Caki2 (cell line): ENCODE results near the gene G6PC1. TPM values are rescaled to one million over a fixed set of nuclear protein-coding genes. Genes with fewer than 3 reads are reported as not detected.
"Not testable (repeated sequence)": the region's sequence is repeated elsewhere in the genome, so short reads cannot be mapped to it uniquely, and the experiment has no call there.

Experiments used
- DNase-seq: peaks from one replicate; pipeline ENCODE4 v3.0.0-alpha.2; 2015; ENCODE audit warnings: low read depth
- in situ Hi-C: cut with HindIII; loops from 2 replicates; pipeline ENCODE4 v1.10.0; 2016; ENCODE audit warnings: low sequenced_read_pairs, low pct_unique_long_range_greater_than_20kb, mixed read lengths
- total RNA-seq: library from RNA; depleted of rRNA; stranded (reverse); fragments of >200 nt; shearing (Covaris generic); gene quantifications from 2 replicates; pipeline ENCODE4 v1.2.3, GENCODE V29; 2014; ENCODE audit warnings: low replicate concordance

G6PC1 gene
- total RNA-seq, 1 experiment from 2014 or later = not detected

DNA sequence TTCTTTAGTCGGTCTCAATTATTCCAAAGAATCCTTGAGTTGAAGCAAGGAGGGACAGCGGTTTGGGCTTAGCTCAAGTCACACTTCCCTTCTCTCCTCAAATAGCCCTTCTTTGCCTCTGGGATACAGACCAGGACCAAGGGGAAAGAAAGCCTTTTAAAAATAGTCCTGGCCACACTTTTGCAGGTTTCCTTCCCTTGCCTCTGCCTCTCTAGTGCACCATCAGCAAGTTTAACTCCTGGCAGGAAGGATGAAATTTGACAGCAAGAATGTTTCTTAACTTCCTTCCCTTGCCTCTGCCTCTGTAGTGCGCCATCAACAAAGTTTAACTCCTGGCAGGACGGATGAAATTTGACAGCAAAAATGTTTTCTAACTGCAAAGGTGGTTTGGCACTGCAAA is 7.2 kb upstream of the G6PC1 start:
- in situ Hi-C loops = no loop called here
- no peak for DNase-seq

DNA sequence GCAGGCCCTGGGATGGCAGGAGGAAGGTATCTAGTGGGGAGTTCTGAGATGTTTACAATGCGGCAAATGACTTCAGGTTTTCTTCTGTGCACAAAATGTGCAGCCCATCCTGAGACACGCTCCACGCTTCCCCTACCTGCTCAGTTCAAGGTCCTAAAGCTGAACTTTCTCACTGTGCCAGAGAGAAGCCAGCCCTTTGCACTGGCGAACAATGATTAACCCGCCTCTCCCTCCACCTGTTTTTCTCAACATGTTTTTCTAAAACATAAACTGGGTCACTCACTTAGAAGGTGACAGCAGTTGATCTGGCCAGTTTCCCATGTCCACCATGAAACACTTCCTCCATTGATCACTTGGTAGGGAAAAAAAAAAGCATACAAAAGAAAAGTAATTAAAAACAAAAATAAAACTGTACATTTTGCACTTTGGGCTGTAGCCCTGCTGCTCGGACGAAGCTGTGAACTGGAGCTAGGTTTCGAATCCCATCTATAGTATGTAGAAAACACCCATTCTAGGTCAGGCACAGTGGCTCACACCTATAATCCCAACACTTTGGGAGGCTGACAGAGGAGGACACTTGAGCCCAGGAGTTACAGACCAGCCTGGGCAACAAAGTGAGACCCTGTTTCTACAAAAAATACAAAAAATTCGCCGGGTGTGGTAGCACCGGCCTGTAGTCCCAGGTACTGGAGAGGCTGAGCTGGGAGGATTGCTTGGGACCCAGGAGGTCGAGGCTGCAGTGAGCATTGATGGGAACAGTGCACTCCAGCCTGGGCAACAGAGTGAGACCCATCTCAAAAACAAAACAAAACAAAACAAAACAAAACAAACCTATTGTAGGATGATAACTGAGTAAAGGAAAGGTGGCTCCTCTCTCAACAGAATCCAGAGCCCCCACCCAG is 6.1 kb upstream of the G6PC1 start:
- in situ Hi-C loops = no loop called here
- DNase-seq = peak; percentile 62

DNA sequence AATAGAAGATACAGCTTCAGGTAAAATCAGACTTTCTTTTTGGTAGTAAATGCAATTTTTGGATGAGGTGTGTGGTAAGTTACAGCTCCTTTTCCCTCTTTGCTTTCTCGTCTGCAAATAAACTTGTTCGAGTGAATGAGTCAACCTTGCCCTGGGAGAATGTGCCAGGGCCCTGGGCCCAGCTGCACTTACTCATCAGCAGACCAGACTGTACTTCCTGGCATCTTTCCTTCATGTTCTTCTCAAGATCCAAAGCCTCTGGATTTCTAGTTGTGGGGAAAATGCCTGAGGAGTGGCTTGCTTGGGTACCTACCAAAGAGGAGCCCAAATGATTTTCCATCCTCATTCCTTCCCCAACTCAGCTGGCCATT is 5.4 kb upstream of the G6PC1 start:
- DNase-seq = peak; percentile 61
- in situ Hi-C loops = no loop called here

DNA sequence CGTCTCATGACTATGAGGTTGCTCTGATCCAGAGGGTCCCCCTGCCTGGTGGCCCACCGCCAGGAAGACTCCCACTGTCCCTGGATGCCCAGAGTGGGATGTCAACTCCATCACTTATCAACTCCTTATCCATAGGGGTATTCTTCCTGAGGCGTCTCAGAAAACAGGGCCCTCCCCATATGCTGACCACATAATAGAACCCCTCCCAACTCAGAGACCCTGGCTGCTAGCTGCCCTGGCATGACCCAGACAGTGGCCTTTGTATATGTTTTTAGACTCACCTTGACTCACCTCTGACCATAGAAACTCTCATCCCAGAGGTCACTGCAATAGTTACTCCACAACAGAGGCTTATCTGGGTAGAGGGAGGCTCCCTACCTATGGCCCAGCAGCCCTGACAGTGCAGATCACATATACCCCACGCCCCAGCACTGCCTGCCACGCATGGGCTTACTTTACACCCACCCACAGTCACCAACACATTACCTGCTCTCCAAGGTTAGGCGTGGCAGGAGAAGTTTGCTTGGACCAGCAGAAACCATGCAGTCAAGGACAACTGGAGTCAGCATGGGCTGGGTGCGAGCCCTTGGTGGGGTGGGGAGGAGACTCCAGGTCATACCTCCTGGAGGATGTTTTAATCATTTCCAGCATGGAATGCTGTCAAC is 2.3 kb upstream of the G6PC1 start:
- no peak for DNase-seq
- in situ Hi-C loops = no loop called here

DNA sequence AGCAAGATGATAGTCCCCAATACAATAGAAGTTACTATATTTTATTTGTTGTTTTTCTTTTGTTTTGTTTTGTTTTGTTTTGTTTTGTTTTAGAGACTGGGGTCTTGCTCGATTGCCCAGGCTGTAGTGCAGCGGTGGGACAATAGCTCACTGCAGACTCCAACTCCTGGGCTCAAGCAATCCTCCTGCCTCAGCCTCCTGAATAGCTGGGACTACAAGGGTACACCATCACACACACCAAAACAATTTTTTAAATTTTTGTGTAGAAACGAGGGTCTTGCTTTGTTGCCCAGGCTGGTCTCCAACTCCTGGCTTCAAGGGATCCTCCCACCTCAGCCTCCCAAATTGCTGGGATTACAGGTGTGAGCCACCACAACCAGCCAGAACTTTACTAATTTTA is 618 bp upstream of the G6PC1 start:
- in situ Hi-C loops = not testable (repeated sequence)

DNA sequence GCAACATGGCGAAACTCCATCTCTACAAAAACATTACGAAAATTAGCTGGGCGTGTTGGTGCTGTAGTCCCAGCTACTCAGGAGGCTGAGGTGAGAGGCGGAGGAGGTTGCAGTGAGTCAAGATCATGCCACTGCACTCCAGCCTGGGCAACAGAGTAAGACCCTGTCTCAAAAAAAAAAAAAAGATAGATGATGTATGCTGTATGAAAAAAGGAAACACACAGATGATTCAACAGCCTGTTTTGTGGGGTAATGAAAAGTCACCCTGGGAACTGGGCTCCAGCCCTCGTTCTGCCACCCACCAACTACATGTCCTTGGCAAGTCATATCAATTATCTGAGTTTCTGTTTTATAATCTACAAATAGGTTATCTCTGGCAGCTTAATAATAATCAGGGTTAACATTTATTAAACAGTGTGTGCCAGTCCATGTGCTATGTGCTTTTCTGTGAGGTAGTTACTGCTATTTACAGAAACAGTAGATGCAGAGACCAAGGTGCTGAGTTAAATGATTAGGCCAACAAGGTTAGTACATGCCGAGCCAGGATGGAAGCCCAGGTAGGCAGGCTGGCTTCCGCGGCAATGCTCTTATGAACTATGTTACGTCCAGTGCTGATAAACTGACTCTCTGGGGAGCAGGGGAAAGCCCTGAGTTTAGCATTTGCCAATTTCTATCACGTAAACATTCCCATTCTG is 1.1 kb downstream of the G6PC1 start:
- DNase-seq = no peak
- in situ Hi-C loops = no loop called here

More for the DNA sequence above, 618 bp upstream of the G6PC1 start:
- DNase-seq = not testable (repeated sequence)

DNA sequence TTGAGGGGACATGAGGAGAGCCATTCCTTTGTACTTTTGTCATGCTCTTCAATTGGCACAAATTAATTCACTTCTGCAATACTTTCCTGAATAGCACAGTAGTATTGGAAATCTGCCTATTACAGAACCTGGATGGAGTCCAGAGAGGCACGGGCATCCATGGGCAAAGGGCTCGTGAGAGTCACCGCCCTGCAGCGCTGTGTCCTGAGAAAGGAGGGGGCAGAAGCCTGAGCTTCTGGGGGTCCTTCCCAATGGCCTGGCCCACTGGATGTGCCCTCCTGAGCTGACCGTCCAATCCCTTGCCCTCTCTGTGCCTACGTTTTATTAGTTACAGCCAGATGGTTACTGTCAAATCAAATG is 3.5 kb downstream of the G6PC1 start:
- in situ Hi-C loops = no loop called here
- no peak for DNase-seq

DNA sequence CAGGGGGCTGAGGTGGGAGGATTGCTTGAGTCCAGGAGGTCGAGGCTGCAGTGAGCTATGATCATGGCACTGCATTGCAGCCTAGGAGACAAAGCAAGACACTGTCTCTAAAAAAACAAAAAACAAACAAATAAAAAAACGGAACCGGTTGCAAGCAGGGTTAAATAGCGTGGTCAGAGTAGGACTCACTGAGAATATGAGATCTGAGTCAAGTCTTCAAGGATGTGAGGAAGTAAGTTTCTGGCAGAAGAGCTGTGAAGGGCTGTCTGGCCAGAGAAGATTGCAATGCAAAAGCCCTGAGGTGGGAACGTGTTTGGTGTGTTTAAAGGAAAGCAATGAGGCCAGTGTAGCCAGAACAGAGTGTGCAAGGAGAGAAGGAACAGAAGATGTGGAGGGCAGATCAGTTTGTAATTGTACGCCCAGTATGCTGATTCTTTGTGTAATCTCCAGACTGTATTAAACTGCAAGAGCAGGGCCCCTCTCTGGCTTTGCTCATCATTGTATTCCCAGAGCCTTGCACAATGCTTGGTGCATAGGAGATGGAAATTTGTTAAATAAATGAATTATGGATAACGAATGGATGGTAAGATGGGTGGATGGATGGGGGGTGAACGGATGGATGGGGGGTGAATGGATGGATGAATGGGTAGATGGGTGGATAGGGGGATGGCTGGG is 6.3 kb downstream of the G6PC1 start:
- in situ Hi-C loops = no loop called here
- DNase-seq = no peak

DNA sequence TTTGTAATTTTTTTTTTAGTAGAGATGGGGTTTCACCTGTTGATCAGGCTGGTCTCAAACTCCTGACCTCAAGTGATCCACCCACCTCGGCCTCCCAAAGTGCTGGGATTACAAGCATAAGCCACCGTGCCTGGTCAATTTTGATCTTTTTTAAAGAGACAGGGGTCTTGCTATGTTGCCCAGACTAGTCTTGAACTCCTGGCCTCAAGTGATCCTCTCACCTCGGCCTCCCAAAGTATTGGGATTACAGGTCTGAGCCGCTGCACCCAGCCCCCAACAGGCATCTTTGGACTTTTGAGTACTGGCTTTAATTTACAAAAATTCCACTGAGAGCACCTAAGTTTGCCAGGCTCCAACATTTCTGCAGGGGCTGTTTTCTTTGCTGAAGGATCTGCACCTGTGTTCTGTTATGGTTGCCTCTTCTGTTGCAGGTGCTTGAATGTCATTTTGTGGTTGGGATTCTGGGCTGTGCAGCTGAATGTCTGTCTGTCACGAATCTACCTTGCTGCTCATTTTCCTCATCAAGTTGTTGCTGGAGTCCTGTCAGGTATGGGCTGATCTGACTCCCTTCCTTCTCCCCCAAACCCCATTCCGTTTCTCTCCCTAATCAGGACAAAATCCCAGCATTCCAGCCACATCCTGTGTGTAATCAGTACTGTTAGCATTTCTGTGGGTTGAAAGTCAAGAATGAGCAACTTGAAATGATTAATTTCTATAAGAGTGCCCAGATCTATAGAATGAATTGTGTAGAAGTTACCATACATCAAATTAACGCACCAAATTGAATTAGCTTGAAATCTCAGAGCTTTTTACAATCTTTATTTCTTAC is 8.5 kb downstream of the G6PC1 start:
- DNase-seq = no peak
- in situ Hi-C loops = no loop called here

DNA sequence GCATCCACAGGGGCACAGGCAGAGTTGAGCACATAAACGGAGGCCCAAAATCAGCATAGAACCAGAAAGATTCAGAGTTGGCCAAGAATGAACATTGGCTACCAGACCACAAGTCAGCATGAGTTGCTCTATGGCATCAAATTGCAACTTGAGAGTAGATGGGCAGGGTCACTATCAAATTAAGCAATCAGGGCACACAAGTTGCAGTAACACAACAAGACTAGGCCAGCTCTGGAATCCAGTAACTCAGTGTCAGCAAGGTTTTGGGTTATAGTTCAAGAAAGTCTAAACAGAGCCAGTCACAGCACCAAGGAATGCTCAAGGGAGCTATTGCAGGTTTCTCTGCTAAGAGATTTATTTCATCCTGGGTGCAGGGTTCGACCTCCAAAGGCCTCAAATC is 12.9 kb downstream of the G6PC1 start:
- in situ Hi-C loops = no loop called here
- DNase-seq = no peak

DNA sequence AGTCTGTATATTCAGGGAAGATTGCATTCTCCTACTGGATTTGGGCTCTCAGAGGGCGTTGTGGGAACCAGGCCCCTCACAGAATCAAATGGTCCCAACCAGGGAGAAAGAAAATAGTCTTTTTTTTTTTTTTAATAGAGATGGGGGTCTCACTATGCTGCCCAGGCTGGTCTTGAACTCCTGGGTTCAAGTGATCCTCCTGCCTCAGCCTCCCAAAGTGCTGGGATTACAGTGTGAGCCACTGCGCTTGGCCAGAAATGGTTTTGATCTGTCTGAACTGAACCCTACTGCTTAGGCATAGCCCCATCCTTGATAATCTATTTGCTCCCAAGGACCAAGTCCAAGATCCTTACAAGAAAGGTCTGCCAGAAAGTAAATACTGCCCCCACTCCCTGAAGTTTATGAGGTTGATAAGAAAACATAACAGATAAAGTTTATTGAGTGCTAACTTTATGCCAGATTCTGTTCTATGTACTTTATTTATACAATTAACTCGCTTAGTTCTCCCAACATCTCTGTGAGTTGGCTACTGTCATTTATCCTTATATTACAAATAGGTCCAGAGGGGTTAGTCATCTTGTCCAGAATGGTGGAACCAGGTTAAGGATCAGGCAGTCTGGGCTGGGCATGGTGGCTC is 13.5 kb downstream of the G6PC1 start:
- in situ Hi-C loops = no loop called here
- DNase-seq = no peak

DNA sequence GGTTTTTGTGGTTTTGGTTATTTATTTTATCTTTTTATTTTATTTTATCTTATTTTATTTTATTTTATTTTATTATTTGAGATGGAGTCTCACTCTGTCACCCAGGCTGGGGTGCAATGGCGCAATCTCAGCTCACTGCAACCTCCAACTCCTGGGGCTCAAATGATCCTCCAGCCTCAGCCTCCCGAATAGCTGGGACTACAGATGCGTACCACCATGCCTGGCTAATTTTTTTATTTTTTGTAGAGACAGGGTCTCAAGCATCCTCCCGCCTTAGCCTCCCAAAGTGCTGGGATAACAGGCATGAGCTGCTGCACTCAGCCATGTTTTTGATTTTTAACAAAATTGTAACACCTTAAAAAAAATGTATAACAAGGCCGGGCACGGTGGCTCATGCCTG is 14.7 kb downstream of the G6PC1 start:
- DNase-seq, in situ Hi-C loops: not testable (repeated sequence)

DNA sequence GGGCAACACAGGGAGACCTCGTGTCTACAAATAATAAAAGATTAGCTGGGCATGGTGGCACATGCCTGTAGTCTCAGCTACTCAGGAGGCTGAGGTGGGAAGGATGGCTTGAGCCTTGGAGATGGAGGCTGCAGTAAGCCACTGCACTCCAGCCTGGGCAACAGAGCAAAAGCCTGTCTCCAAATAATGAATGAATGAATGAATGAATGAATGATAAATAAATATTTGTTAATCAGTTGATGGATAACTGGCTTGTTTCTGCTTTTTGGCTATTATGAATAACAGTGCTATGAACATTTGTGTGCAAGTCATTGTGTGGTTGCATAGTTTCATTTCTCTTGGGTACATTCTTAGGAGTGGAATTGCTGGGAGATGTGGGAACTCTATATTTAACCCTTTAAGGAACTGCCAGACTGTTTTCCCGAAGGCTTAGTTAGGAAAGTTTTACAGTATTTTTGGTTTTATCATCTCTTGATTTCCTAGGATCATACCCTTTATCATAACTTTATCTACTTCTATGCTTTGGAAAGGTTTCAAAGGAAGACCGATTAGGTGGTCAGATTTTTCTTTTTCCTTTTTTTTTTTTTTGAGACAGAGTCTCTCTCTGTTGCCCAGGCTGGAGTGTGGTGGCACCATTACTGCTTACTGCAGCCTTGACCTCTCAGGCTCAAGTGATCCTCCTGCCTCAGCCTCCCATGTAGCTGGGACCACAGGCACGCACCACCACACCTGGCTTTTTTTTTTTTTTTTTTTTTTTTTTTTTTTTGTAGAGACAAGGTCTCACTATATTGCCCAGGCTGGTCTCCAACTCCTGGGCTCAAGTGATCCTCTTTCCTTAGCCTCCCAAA is 16.0 kb downstream of the G6PC1 start:
- in situ Hi-C loops, DNase-seq: not testable (repeated sequence)

DNA sequence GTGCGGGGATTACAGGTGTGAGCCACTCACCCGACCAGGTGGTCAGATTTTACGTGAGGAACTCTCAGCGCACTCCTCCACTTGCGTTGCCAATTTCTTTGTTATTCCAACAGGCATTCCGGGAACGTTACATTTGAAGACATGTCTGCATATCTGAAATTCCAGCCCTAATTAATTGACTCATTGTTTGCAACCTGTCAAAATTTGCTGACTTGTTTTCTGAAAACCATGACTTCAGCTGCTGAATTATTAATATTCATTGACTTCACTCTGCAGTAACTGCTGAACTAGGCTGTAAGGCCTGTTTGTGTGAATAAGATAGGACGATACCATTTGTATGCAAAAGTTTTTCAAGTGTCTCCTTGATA is 16.6 kb downstream of the G6PC1 start:
- in situ Hi-C loops = no loop called here
- no peak for DNase-seq

DNA sequence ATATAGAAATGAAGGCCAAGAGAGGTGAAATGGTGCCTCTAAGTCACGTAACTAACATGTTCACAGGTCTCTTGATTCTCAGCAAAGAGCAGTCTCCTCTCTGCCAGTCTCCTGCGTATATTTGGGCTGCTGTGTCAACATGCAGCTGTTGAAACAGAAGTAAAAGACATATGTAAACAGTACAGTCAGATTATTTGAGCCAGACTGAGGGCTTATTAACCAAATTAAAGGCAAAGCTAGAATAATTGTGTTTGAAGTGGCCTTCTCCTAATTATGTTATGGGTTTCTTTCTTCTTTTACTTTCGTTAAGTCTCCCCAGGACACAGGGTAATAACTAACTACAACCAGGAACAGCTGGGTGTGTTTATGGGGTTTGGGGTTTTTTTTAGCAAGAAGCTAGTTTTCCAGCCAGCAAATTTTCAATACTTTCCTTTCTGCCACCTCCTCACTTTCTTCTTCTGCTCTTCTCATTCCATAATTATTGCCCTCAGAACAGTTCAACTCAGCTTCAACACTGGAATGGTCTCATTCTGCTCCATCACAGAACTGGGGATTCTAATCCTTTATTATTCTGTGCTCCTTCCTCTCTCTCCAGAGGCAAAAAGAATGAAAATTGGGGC is 18.4 kb downstream of the G6PC1 start:
- no peak for DNase-seq
- in situ Hi-C loops = no loop called here

DNA sequence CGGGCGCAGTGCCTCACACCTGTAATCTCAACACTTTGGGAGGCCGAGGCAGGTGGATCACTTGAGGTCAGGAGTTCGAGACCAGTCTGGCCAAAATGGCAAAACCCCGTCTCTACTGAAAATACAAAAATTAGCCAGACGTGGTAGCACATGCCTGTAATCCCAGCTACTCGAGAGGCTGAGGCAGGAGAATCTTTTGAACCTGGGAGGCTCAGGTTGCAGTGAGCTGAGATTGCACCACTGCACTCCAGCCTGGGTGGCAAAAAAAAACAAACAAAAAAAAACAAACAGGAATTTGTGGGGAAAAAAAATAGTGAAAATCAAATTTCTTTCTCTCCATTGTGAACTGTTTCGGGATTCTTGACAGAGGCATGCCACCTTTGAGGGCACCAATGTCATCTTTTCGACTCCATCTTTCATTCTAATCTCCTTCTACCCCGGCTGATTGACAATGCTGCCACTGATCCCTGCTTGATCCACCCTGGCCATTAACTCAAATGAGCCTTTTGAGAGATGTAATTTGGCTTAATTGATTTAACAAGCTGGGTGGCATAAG is 19.0 kb downstream of the G6PC1 start:
- in situ Hi-C loops, DNase-seq: not testable (repeated sequence)
